HAP-1 (cell line): ENCODE data around the gene MGAT4A.

ENCODE experiments used
- DNase-seq, 2 experiments: peaks; one replicate each; pipeline ENCODE4 v3.0.0-alpha.2; 2016 to 2020; ENCODE audit warnings: low spot score in 2 of 2
- H3K27me3 ChIP-seq: fragments of 250-450 bp; sonication (Bioruptor Pico); 2 replicates; pipeline ENCODE4 v1.5.1; 2020; ENCODE audit warnings: low read depth, mild to moderate bottlenecking, moderate library complexity
- H3K36me3 ChIP-seq: fragments of 250-450 bp; sonication (Bioruptor Pico); replicated peaks from 2 replicates; pipeline ENCODE4 v1.5.1; 2020; ENCODE audit warnings: mild to moderate bottlenecking
- H3K4me1 ChIP-seq: fragments of 250-450 bp; sonication (Bioruptor Pico); 2 replicates; pipeline ENCODE4 v1.5.1; 2020; ENCODE audit warnings: mild to moderate bottlenecking
- H3K4me3 ChIP-seq: fragments of 250-450 bp; sonication (Bioruptor Pico); 2 replicates; pipeline ENCODE4 v1.5.1; 2020; ENCODE audit warnings: mild to moderate bottlenecking, moderate library complexity
- H3K9me3 ChIP-seq: fragments of 250-450 bp; sonication (Bioruptor Pico); 2 replicates; pipeline ENCODE4 v1.5.1; 2020; ENCODE audit warnings: mild to moderate bottlenecking, moderate library complexity
- in situ Hi-C: fragments of 300-500 bp; cut with MboI; formaldehyde crosslinking; loops from 3 replicates; pipeline ENCODE4 v1.14.3; 2020; ENCODE audit warnings: low sequenced_read_pairs, inconsistent platforms, mixed read lengths

The MGAT4A gene

DNA sequence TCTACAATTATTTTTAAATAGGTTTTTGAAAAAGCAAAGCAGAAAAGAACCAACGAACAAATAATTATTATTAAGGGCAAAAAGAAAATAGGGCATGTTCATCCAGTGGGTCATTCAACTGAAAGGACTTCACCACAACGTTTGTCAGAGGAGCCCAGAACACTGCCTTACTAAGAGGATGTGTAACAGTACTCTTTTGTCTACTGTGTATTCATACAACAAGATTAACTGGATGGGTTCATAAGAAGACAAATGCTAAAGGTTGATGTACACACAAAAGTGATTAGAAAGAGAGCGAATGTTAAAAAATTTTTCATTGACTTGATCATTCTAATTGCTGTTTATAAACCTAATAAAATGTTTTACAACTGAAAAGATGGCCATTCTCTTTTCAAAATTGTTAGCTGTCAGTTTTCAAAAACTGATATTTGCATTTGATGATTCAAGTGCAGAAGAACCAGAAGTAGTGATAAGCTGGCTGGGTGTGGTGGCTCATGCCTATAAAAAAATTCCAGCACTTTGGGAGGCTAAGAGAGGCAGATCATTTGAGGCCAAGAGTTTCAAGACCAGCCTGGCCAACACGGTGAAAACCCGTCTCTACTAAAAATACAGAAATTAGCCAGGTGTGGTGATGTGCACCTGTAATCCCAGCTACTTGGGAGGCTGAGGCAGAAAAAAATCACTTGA lies 33.1 kb downstream of the MGAT4A start:
- in situ Hi-C loops = no loop called here
- no peaks in the 10 kb centered on the region for H3K27me3 ChIP-seq
- peaks cover 10% of the 10 kb centered on the region for H3K4me1 ChIP-seq
- no peaks in the 10 kb centered on the region for H3K9me3 ChIP-seq
- no peaks in the 10 kb centered on the region for H3K36me3 ChIP-seq
- peak in 1 of 2 experiments; percentile 55 for DNase-seq
- no peak overlapping the region for H3K4me3 ChIP-seq

DNA sequence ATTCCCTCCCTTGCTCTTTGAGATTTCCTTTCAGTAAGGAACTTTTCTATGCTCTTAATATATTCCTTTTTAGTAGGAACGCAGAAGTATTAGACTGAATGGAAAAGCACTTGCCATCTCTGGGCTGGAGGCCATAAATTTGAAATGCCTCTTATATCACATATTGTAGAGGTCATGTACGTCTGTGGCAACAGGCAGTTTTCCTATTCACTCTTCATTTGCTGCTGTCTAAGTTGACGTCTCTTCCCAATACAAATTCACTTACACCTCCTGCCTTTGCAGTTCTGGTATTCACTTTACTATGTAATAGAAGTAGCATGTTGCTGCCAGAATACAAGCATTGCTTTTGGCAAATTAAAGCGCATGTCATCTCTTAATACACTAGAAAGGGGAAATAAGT lies 34.7 kb downstream of the MGAT4A start:
- no peaks in the 10 kb centered on the region for H3K9me3 ChIP-seq
- H3K4me1 ChIP-seq = peaks cover 10% of the 10 kb centered on the region
- DNase-seq = no peak
- no peaks in the 10 kb centered on the region for H3K36me3 ChIP-seq
- in situ Hi-C loops = no loop called here
- no peaks in the 10 kb centered on the region for H3K27me3 ChIP-seq
- H3K4me3 ChIP-seq = no peak overlapping the region

DNA sequence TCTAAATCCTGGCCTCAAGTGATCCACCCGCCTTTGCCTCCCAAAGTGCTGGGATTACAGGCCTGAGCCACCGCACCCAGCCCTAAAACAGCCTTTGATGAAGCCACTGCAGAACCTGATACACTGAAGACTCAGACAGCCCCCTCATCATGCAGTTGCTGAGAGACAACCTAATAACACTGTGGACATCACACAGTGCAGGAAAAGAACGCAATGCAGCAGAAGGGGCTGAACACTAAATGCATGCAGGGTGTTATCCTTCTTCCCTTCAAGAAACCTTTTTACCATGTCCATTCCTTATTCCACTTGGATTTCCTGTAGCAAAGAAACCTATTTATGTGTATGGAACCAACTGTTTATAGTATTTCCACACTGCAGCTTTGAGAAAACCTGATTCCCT lies 35.7 kb downstream of the MGAT4A start:
- in situ Hi-C loops = no loop called here
- Histone ChIP-seq H3K4me3 (no peak overlapping the region), H3K9me3 (no peaks in the 10 kb centered on the region), H3K36me3 (no peaks in the 10 kb centered on the region), H3K27me3 (no peaks in the 10 kb centered on the region), H3K4me1 (peaks cover 10% of the 10 kb centered on the region)
- DNase-seq = no peak

DNA sequence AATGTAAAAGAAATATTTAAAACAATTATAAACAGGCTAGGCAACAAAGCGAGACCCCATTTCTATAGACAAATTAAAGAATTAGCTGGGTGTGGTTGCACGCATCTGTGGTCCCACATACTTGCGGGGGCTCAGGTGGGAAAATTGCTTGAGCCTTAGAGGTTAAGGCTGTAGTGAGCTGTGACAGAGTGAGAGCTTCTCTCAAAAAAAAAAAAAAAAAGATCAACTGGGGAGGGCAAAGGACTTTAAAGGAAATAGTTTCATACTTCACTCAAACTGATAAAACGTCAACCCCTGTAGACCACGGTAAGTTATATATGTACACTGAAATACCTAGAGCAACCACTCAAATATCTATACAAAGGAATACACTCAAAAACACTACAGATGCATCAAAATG lies 37.5 kb downstream of the MGAT4A start:
- DNase-seq = no peak
- H3K36me3 ChIP-seq = no peaks in the 10 kb centered on the region
- no peaks in the 10 kb centered on the region for H3K9me3 ChIP-seq
- in situ Hi-C loops = no loop called here
- H3K27me3 ChIP-seq = no peaks in the 10 kb centered on the region
- no peak overlapping the region for H3K4me3 ChIP-seq
- H3K4me1 ChIP-seq = peaks cover 10% of the 10 kb centered on the region

DNA sequence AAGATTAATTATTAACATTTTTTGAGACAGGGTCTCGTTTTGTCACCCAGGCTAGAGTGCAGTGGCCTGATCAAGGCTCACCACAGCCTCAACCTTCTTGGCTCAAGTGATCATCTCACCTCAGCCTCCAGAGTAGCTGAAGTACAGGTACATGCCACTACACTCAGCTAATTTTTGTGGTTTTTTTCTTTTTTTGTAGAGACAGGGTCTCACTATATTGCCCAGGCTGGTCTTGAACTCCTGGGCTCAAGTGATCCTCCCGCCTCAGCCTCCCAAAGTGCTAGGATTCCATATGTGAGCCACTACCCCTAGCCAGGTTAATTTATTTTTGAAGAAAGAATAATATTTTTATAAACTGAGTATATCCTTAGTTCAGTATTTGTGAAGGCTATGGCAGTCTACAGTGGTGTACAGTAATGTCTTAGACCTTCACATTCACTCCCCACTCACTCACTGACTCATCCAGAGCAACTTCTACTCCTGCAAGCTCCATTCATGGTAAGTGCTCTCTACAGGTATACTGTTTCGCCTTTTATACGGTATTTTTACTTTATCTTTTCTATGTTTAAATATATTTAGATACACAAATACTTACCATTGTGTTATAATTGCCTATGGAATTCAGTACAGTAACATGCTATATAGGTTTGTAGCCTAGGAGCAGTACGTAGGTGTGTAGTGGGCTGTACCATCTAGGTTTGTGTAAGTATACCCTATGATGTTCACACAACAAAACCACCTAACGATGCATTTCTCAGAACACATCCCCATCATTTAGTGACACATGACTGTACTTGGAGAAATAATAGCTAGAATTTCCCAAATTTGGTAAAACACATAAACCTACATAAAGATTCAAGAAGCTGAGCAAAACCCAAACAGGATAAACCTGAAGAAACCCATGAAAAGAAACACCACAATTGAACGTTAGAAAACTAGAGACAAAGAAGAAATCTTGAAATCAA lies 38.6 kb downstream of the MGAT4A start:
- Histone ChIP-seq H3K4me3 (no peak overlapping the region), H3K9me3 (no peaks in the 10 kb centered on the region), H3K36me3 (no peaks in the 10 kb centered on the region), H3K4me1 (peaks cover 6% of the 10 kb centered on the region), H3K27me3 (no peaks in the 10 kb centered on the region)
- no peak for DNase-seq
- in situ Hi-C loops = no loop called here

DNA sequence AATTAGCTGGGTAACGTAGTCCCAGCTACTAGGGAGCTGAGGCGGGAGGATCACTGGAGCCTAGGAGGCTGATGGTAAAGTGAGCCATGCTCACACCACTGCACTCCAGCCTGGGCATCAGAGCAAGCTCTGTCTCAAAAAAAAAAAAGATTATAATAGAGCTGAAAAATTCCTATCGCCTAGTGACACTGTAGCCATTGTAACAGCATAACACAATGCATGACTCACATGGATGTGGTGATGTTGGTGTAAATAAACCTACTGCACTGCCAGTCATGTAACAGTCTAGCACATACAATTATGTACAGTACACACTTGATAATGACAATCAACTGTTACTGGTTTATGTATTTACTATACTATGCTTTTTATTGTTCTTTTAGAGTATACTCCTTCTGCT lies 39.6 kb downstream of the MGAT4A start:
- Histone ChIP-seq H3K4me1 (peaks cover 9% of the 10 kb centered on the region), H3K9me3 (no peaks in the 10 kb centered on the region), H3K36me3 (no peaks in the 10 kb centered on the region), H3K4me3 (no peak overlapping the region), H3K27me3 (no peaks in the 10 kb centered on the region)
- no peak for DNase-seq
- in situ Hi-C loops = no loop called here

DNA sequence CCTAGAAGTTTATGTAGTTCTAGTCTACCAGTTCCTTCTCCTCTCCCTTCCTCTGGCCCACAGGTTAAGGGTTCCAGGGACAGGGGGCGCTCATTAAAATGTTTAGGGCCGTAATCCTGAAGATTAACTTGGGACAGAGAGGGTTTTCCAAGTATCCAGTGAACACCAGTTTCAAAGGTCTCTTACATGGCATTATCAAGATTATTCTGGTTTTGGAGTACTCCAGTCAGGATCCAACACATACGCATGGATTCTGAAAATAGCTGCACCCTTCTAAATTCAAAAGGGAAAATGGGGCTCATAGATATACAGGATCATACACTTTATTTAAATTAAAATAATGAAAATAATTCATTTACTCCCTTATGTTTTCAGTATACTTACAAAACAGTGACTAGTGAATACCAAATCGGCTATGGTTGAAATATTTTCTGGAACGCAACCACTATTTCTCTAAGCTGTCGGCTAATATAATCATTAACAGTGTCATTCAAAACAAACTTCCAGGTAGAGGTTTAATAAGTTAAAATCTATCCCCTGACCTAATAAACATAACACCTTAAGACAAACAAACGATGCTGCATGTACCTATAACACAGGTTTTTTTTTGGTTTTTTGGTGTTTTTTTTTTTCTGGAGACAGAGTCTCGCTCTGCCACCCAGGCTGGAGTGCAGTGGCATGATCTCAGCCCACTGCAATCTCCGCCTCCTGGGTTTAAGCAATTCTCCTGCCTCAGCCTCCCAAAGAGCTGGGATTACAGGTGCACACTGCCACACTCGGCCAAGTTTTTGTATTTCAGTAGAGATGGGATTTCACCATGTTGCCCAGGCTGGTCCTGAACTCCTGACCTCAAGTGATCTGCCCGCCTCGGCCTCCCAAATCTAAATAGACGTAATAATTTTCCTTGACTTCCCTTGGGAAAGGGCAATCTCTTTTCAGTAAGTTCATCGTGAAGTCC lies 44.7 kb downstream of the MGAT4A start:
- Histone ChIP-seq H3K4me1 (peaks cover 9% of the 10 kb centered on the region), H3K9me3 (no peaks in the 10 kb centered on the region), H3K27me3 (no peaks in the 10 kb centered on the region), H3K4me3 (no peak overlapping the region), H3K36me3 (no peaks in the 10 kb centered on the region)
- DNase-seq = no peak
- in situ Hi-C loops = no loop called here

DNA sequence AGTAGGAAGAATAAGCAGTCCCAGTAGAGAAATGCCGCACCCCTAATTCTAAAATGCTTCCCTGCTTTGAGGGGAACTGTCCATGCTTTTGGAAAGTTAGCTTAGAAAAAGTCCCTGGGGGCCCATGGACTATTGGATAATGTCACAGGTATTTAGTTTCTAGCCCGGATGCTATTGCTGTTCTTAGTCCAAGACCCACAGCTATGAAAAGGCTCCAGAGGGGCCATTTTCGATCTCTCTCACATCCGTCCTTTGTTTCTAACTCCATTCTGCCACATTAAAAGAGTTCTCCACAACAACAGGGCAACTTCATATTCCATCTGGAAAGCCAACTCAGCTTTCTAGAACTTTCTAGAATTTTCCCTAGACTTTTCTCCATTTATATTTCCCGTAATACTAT lies 47.2 kb downstream of the MGAT4A start:
- Histone ChIP-seq H3K4me1 (peaks cover 9% of the 10 kb centered on the region), H3K4me3 (no peak overlapping the region), H3K9me3 (no peaks in the 10 kb centered on the region), H3K36me3 (no peaks in the 10 kb centered on the region), H3K27me3 (no peaks in the 10 kb centered on the region)
- in situ Hi-C loops = no loop called here
- DNase-seq = no peak

DNA sequence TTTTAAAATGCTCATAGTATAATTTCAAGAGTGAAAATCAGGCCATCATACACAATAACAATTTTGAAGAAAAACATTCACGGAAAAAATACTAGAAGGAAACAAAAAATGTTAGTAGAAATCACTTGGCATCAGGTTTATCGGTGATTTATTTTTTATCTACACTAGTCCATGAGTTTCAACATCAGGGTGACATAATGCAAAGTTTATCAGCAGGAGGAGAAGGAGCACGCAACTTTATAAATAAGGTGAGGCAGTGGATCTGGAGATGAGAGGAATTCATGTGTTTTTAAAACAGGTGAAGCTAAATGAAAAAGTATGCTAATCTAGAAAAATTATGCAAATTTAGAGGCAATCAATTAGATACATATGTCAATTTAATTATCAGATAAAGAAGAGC lies 54.2 kb downstream of the MGAT4A start:
- Histone ChIP-seq H3K27me3 (no peaks in the 10 kb centered on the region), H3K9me3 (no peaks in the 10 kb centered on the region), H3K4me1 (no peaks in the 10 kb centered on the region), H3K36me3 (no peaks in the 10 kb centered on the region), H3K4me3 (no peak overlapping the region)
- in situ Hi-C loops = no loop called here
- no peak for DNase-seq

DNA sequence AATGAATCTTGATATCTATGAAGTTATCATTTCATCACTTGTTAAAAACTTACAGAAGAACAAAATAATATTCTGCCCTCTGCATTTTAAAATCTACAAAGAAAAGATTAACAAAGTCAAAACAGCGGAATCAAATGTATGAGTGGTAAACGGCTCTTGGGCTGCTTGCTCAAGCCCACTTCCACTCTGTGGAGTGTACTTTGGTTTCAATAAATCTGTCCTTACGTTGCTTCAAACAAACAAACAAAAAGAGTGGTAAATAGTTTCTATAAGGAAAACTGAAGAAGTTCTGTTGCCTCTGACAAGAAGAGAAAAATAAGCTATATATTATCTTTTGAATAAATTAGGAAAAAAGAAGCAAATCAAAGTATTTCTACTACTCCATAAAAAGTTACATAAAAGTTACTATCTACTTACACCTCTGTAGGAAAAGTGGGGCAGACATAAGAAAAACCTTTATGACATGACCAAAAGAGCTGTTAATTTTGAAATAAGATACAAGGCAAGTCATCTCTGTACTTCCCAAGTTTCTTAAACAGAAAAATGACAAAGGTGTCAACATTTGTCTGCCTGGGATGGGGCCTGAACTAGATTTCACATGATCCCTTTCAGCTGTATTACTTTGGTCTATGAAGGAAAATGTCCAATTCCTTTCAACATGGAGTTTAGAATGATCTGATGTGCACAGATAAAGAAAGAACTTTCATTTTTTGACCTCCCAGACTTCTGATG lies 56.5 kb downstream of the MGAT4A start:
- no peaks in the 10 kb centered on the region for H3K9me3 ChIP-seq
- no peaks in the 10 kb centered on the region for H3K4me1 ChIP-seq
- H3K4me3 ChIP-seq = no peak overlapping the region
- no peak for DNase-seq
- in situ Hi-C loops = no loop called here
- no peaks in the 10 kb centered on the region for H3K27me3 ChIP-seq
- no peaks in the 10 kb centered on the region for H3K36me3 ChIP-seq

DNA sequence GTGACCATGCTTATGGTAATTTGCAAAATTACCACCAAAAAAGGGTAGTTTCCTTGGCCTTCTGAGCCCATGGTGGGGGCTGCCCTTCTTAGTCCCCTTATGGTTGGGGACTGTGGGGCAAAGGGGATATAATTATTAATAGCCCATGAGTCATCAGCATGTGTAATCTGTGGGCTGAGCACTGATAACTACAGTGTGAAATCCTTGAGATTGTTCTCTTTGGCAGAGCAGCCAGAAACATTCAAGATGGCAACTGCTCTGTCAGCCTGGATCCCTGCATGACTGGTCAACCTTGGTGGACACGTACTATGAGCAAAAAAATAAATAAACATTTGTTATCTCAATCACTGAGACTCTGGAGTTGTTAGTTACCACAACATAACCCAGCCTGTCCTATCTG lies 61.3 kb downstream of the MGAT4A start:
- H3K4me1 ChIP-seq = no peaks in the 10 kb centered on the region
- H3K27me3 ChIP-seq = no peaks in the 10 kb centered on the region
- H3K4me3 ChIP-seq = no peak overlapping the region
- H3K9me3 ChIP-seq = no peaks in the 10 kb centered on the region
- in situ Hi-C loops = no loop called here
- H3K36me3 ChIP-seq = no peaks in the 10 kb centered on the region
- DNase-seq = no peak

DNA sequence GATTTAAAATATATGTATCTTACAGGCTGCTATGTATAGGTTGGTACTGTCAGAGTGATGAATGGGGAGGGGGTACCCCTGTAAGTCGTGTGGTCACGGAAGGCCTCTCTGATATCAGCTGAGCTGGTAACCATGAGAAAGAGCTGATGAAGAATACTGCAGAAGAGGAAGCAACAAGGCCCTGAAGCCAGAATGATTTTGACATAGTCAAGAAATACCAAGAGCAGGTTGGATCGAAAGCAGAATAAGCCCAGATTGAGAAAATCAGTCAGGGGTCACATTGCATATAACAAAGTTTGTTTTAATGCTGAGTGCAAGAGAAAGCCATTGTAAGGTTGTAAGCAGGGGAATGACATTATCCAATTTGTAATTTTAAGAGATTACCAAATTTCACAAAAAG lies 65.3 kb downstream of the MGAT4A start:
- Histone ChIP-seq H3K9me3 (no peaks in the 10 kb centered on the region), H3K36me3 (no peaks in the 10 kb centered on the region), H3K27me3 (no peaks in the 10 kb centered on the region), H3K4me3 (no peak overlapping the region), H3K4me1 (no peaks in the 10 kb centered on the region)
- in situ Hi-C loops = no loop called here
- DNase-seq = no peak

DNA sequence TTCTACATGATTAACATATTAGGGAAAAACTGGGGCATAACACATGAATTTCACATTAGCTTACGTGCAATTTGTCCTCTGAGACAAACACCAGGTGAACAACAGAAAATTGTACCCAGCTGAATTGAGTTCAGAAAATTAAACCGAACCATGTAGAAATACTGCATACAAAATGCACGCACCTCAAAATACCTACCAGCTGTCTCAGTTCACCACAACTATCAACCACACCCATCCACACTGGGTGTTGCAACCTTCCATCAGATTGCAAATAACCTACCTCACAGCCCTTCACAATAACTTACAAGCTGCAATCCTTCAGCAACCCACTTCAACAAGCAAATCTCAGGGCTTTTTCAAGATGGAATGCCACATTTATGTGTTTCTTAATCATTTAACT lies 66.6 kb downstream of the MGAT4A start:
- no peaks in the 10 kb centered on the region for H3K27me3 ChIP-seq
- no peaks in the 10 kb centered on the region for H3K36me3 ChIP-seq
- no peak overlapping the region for H3K4me3 ChIP-seq
- no peak for DNase-seq
- in situ Hi-C loops = no loop called here
- H3K9me3 ChIP-seq = no peaks in the 10 kb centered on the region
- H3K4me1 ChIP-seq = no peaks in the 10 kb centered on the region
